ENCODE data around the gene SPHK1.

SPHK1 gene

DNA sequence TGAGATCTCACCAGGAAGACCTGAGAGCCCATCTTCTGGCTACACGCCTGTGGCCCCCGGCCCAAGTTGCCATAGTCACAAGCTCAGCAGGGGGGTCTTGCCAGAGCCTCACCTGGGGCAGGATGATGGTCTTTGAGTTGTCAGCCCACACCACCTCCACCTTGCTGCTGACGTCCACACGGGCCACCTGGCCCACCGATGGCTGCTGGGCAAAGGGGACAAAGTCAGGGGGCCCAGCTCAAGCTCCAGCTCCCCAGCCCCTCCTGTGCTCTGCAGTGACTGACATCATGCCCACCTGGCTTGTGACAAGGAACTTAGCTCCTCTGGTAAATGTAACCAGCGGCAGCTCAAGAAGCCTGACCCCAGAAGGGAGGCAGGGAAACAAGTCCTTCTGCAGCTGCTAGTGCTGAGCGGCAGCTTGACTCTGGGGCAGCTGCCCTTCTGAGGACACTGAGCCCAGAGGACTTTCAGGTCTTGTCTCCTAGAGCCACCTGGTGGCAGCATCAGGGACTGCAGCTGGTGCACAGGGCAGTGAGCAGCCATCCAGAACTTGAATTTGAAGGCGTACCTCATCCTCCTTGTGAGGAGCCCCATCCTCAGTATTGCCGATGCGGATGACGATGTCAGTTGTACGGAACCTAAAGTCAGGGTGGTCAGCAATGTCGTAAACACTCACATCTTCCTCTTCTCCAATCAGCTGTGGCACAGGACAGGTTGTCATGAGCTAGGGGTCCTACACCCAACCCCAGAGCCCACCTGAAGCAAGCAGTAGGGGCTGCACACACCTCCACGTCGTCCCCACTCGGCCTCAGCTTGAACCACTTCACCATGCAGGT is 13.5 kb downstream of the SPHK1 start:
- ATAC-seq = peak; percentile 95
- TF ChIP-seq ZC3H10 (CRISPR knock-in tag; IDR thresholded peaks at IDR 0.05) (no peak), ZFP30 (CRISPR knock-in tag; IDR thresholded peaks at IDR 0.05) (no peak), CSDC2 (CRISPR knock-in tag; IDR thresholded peaks at IDR 0.05) (no peak), PPARA (CRISPR knock-in tag; IDR thresholded peaks at IDR 0.05; ENCODE audit: borderline replicate concordance) (no peak), TOX (CRISPR knock-in tag; IDR thresholded peaks at IDR 0.05; ENCODE audit: borderline replicate concordance) (no peak), RARB (CRISPR knock-in tag; IDR thresholded peaks at IDR 0.05) (no peak), TCF4 (CRISPR knock-in tag; IDR thresholded peaks at IDR 0.05; ENCODE audit: borderline replicate concordance) (no peak), BACH2 (CRISPR knock-in tag; IDR thresholded peaks at IDR 0.05; ENCODE audit: borderline replicate concordance) (no peak), ISL1 (CRISPR knock-in tag; IDR thresholded peaks at IDR 0.05) (no peak), ZNF8 (CRISPR knock-in tag; IDR thresholded peaks at IDR 0.05) (no peak), GLIS3 (CRISPR knock-in tag; IDR thresholded peaks at IDR 0.05) (no peak)
- TF ChIP-seq, protein P1, sequence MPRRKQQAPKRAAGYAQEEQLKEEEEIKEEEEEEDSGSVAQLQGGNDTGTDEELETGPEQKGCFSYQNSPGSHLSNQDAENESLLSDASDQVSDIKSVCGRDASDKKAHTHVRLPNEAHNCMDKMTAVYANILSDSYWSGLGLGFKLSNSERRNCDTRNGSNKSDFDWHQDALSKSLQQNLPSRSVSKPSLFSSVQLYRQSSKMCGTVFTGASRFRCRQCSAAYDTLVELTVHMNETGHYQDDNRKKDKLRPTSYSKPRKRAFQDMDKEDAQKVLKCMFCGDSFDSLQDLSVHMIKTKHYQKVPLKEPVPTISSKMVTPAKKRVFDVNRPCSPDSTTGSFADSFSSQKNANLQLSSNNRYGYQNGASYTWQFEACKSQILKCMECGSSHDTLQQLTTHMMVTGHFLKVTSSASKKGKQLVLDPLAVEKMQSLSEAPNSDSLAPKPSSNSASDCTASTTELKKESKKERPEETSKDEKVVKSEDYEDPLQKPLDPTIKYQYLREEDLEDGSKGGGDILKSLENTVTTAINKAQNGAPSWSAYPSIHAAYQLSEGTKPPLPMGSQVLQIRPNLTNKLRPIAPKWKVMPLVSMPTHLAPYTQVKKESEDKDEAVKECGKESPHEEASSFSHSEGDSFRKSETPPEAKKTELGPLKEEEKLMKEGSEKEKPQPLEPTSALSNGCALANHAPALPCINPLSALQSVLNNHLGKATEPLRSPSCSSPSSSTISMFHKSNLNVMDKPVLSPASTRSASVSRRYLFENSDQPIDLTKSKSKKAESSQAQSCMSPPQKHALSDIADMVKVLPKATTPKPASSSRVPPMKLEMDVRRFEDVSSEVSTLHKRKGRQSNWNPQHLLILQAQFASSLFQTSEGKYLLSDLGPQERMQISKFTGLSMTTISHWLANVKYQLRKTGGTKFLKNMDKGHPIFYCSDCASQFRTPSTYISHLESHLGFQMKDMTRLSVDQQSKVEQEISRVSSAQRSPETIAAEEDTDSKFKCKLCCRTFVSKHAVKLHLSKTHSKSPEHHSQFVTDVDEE (CRISPR knock-in tag; IDR thresholded peaks at IDR 0.05) = no peak
- TF ChIP-seq, protein P2, sequence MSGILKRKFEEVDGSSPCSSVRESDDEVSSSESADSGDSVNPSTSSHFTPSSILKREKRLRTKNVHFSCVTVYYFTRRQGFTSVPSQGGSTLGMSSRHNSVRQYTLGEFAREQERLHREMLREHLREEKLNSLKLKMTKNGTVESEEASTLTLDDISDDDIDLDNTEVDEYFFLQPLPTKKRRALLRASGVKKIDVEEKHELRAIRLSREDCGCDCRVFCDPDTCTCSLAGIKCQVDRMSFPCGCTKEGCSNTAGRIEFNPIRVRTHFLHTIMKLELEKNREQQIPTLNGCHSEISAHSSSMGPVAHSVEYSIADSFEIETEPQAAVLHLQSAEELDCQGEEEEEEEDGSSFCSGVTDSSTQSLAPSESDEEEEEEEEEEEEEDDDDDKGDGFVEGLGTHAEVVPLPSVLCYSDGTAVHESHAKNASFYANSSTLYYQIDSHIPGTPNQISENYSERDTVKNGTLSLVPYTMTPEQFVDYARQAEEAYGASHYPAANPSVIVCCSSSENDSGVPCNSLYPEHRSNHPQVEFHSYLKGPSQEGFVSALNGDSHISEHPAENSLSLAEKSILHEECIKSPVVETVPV (CRISPR knock-in tag; IDR thresholded peaks at IDR 0.05) = no peak
- TF ChIP-seq, protein P3, sequence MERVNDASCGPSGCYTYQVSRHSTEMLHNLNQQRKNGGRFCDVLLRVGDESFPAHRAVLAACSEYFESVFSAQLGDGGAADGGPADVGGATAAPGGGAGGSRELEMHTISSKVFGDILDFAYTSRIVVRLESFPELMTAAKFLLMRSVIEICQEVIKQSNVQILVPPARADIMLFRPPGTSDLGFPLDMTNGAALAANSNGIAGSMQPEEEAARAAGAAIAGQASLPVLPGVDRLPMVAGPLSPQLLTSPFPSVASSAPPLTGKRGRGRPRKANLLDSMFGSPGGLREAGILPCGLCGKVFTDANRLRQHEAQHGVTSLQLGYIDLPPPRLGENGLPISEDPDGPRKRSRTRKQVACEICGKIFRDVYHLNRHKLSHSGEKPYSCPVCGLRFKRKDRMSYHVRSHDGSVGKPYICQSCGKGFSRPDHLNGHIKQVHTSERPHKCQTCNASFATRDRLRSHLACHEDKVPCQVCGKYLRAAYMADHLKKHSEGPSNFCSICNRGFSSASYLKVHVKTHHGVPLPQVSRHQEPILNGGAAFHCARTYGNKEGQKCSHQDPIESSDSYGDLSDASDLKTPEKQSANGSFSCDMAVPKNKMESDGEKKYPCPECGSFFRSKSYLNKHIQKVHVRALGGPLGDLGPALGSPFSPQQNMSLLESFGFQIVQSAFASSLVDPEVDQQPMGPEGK (CRISPR knock-in tag; IDR thresholded peaks at IDR 0.05; ENCODE audit: borderline replicate concordance) = no peak
- TF ChIP-seq, protein P4, sequence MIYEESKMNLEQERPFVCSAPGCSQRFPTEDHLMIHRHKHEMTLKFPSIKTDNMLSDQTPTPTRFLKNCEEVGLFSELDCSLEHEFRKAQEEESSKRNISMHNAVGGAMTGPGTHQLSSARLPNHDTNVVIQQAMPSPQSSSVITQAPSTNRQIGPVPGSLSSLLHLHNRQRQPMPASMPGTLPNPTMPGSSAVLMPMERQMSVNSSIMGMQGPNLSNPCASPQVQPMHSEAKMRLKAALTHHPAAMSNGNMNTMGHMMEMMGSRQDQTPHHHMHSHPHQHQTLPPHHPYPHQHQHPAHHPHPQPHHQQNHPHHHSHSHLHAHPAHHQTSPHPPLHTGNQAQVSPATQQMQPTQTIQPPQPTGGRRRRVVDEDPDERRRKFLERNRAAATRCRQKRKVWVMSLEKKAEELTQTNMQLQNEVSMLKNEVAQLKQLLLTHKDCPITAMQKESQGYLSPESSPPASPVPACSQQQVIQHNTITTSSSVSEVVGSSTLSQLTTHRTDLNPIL (CRISPR knock-in tag; IDR thresholded peaks at IDR 0.05; ENCODE audit: low read depth) = no peak

DNA sequence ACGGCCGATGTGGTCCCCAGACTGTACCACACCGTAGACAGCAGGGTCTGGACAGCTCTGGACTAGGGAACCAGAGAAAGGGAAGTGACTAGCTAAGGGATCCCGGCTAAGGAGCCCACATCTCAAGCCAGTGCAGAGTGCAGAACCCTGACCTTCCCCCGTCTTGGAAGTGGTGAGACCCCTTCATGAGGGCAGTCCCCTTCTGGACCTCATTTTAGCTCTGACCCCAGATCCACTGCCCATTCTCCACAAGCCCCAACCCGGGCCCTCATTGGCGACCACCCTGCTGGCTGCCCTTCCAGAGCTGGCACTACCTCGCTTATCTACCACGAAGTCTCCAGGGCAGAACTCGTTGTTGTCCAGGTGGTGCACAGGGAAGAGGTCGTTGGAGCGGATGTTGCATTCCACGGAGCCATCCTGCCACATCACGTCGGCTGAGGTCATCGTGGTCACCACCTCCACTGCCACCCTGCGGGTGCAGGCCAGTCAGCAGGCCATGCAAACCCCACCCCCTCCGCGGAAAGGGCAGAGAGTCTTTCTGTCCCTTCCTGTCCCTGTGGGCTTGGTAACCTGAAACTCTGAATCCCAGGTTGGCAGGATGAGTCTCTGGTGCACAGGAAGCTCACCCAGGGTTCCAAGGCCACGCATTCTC is 14.2 kb downstream of the SPHK1 start:
- TF ChIP-seq TOX (CRISPR knock-in tag; IDR thresholded peaks at IDR 0.05; ENCODE audit: borderline replicate concordance) (no peak), SNAI2 (CRISPR knock-in tag; IDR thresholded peaks at IDR 0.05) (no peak), RARB (CRISPR knock-in tag; IDR thresholded peaks at IDR 0.05) (no peak), ZNF565 (CRISPR knock-in tag; conservative IDR thresholded peaks at IDR 0.05; ENCODE audit: low read depth) (no peak), CSDC2 (CRISPR knock-in tag; IDR thresholded peaks at IDR 0.05) (no peak), BACH2 (CRISPR knock-in tag; IDR thresholded peaks at IDR 0.05; ENCODE audit: borderline replicate concordance) (no peak), ESRRG (CRISPR knock-in tag; IDR thresholded peaks at IDR 0.05) (no peak), ZNF8 (CRISPR knock-in tag; IDR thresholded peaks at IDR 0.05) (no peak), PPARA (CRISPR knock-in tag; IDR thresholded peaks at IDR 0.05; ENCODE audit: borderline replicate concordance) (no peak), ZFP30 (CRISPR knock-in tag; IDR thresholded peaks at IDR 0.05) (no peak)
- TF ChIP-seq, protein P3 (CRISPR knock-in tag; IDR thresholded peaks at IDR 0.05; ENCODE audit: borderline replicate concordance) = no peak
- TF ChIP-seq, protein P4 (CRISPR knock-in tag; IDR thresholded peaks at IDR 0.05; ENCODE audit: low read depth) = no peak
- ATAC-seq = peak; percentile 29

All from SK-N-SH treated with all-trans-retinoic acid at 6 μM for 48 hours (cell line).